Measurements from ENCODE around the gene ACOX1. TPM values are rescaled to one million over a fixed set of nuclear protein-coding genes. Genes with fewer than 3 reads are reported as not detected.

ACOX1 gene
- total RNA-seq, 1 donor from 2014 or later = 75.2 TPM

DNA sequence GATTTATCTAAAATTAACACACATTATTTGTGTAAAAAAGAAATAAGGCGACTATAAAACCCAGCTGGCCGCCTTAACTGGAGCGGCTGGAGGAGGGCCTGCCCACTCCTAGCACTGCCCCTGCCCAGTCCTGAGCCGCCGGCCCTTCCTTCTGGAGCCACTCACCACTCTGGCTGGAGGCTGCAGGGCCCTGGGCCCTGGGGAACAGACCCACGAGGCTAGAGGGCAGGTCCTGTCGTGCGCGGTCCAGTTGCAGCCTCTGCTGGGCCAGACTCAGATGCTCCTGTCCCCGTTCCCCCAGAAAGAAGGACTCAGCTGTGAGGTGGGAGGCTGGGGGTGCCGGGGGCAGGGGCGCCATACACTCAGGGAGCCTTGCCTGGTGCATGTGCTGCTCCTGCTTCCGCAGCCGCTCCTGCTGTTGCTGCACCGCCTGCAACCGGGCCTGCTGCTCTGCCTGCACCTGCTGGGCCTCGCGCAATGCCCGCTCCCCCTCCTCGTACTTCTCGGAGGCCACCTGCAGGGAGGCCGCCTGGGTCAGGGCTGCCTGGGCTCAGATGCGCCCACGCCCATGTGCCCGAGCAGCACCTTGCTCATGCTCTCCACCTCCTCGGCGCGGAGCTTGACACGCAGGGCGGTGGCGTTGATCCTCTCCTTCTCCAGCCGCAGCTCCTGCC, 65.3 kb downstream of the ACOX1 start:
- TF ChIP-seq, protein P1, sequence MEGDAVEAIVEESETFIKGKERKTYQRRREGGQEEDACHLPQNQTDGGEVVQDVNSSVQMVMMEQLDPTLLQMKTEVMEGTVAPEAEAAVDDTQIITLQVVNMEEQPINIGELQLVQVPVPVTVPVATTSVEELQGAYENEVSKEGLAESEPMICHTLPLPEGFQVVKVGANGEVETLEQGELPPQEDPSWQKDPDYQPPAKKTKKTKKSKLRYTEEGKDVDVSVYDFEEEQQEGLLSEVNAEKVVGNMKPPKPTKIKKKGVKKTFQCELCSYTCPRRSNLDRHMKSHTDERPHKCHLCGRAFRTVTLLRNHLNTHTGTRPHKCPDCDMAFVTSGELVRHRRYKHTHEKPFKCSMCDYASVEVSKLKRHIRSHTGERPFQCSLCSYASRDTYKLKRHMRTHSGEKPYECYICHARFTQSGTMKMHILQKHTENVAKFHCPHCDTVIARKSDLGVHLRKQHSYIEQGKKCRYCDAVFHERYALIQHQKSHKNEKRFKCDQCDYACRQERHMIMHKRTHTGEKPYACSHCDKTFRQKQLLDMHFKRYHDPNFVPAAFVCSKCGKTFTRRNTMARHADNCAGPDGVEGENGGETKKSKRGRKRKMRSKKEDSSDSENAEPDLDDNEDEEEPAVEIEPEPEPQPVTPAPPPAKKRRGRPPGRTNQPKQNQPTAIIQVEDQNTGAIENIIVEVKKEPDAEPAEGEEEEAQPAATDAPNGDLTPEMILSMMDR (IDR thresholded peaks at IDR 0.05) = no peak
- DNase-seq (no peak), ATAC-seq (no peak)
- Histone ChIP-seq H3K36me3 (no peaks in the 10 kb centered on the region), H3K27ac (no peak overlapping the region), H3K9me3 (no peaks in the 10 kb centered on the region), H3K4me3 (no peak overlapping the region), H3K27me3 (no peaks in the 10 kb centered on the region), H3K4me1 (no peaks in the 10 kb centered on the region)
- intact Hi-C loops (cut with DNase I) = no loop called here

DNA sequence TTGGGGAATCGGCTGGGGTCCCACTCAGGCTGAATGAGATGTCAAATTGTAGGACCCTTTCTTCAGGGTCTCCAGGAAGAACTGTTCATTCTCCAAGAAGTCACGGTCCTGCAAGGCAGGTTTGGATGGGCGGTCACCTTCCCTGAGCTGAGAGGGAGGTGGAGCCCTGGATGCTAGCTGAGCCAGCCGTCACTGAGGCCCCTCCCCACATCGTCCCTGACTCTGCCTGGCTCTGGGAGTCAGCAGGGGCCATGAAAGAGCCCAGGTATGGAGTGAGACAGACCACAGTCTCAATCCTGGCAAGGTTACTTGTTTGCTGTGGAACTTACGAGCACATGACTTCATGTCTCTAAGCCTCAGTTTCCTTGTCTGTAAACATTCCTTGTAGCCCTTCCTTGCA, 68.3 kb downstream of the ACOX1 start:
- peak; percentile 48 for ATAC-seq
- Histone ChIP-seq H3K27me3 (no peaks in the 10 kb centered on the region), H3K4me1 (peaks cover 3% of the 10 kb centered on the region), H3K4me3 (no peak overlapping the region), H3K36me3 (no peaks in the 10 kb centered on the region), H3K27ac (no peak overlapping the region), H3K9me3 (no peaks in the 10 kb centered on the region)
- DNase-seq = peak; percentile 67
- TF ChIP-seq, protein P1 (IDR thresholded peaks at IDR 0.05) = no peak
- intact Hi-C loops (cut with DNase I) = no loop called here

- peak; percentile 65 for DNase-seq
- Histone ChIP-seq H3K27me3 (no peaks in the 10 kb centered on the region), H3K36me3 (no peaks in the 10 kb centered on the region), H3K9me3 (no peaks in the 10 kb centered on the region), H3K27ac (peak overlapping the region; percentile 0), H3K4me1 (peaks cover 8% of the 10 kb centered on the region), H3K4me3 (no peak overlapping the region)
- ATAC-seq = no peak
- intact Hi-C loops (cut with DNase I) = loop anchor here (5.0 kb wide), 1 partner anchor 97 kb away; no protein-coding TSS in a partner anchor
- TF ChIP-seq, protein P1 (IDR thresholded peaks at IDR 0.05) = no peak
Measured at GRCh38 chr17:75909812-75910274, 69.1 kb downstream of the ACOX1 start.

GRCh38 chr17:75909051-75909811, 69.7 kb downstream of the ACOX1 start:
- H3K4me1 ChIP-seq = peaks cover 8% of the 10 kb centered on the region
- intact Hi-C loops (cut with DNase I) = loop anchor here (5.0 kb wide), 1 partner anchor 98 kb away; no protein-coding TSS in a partner anchor
- TF ChIP-seq, protein P1 (IDR thresholded peaks at IDR 0.05) = no peak
- ATAC-seq (no peak), DNase-seq (peak; percentile 73)
- H3K27me3 ChIP-seq = no peaks in the 10 kb centered on the region
- no peaks in the 10 kb centered on the region for H3K9me3 ChIP-seq
- H3K27ac ChIP-seq = peak overlapping the region; percentile 0
- no peak overlapping the region for H3K4me3 ChIP-seq
- no peaks in the 10 kb centered on the region for H3K36me3 ChIP-seq

DNA sequence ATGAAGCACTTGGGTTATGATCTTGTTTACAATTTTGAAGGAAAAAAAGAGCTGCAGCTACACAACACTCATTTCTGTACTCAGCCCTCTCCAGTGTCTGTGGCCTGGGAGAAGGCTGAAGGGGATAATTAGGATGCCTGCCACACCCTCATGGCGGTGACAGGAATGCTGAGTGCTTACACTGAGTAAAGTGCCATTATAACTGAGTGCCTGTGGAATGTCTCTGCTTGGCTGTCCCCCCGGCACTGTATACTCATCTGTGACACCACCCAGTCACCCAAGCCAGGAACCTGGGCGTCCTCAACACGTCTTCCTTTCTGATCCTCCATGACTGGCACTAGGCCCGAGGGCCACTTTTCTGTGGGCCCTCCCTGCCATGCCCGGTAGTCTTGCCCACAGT, 70.8 kb downstream of the ACOX1 start:
- DNase-seq = peak; percentile 82
- no peaks in the 10 kb centered on the region for H3K27me3 ChIP-seq
- intact Hi-C loops (cut with DNase I) = loop anchor here (5.0 kb wide), 1 partner anchor 99 kb away; no protein-coding TSS in a partner anchor
- TF ChIP-seq, protein P1 (IDR thresholded peaks at IDR 0.05) = no peak
- peaks cover 18% of the 10 kb centered on the region for H3K4me1 ChIP-seq
- H3K9me3 ChIP-seq = no peaks in the 10 kb centered on the region
- no peak overlapping the region for H3K4me3 ChIP-seq
- H3K36me3 ChIP-seq = no peaks in the 10 kb centered on the region
- ATAC-seq = peak; percentile 58
- H3K27ac ChIP-seq = peak overlapping the region; percentile 17

All from upper lobe of right lung (tissue), 1 donor.